Upper lobe of left lung (tissue), 4 donors: ENCODE results near the gene NF1.

Experiments
- CTCF ChIP-seq, 6 experiments: fragments of 450-650 bp in 4 of 6; fragments of 200-600 bp in 2 of 6; sonication (generic) in 2 of 6; IDR thresholded peaks; one replicate each; pipeline ENCODE4 v1.5.1; 2016 to 2019; ENCODE audit warnings: antibody characterized with exemption in 6 of 6
- EP300 ChIP-seq, 4 donors: sonication (generic); formaldehyde crosslinking; IDR thresholded peaks; one replicate each; pipeline ENCODE4 v1.5.1; 2017; ENCODE audit warnings: antibody characterized with exemption in 4 of 4, control low read depth in 2 of 4
- POLR2A ChIP-seq, 4 donors: fragments of 450-650 bp; IDR thresholded peaks; one replicate each; pipeline ENCODE4 v1.5.1; 2016 to 2017; ENCODE audit warnings: antibody characterized with exemption in 4 of 4, mild to moderate bottlenecking in 2 of 4

DNA sequence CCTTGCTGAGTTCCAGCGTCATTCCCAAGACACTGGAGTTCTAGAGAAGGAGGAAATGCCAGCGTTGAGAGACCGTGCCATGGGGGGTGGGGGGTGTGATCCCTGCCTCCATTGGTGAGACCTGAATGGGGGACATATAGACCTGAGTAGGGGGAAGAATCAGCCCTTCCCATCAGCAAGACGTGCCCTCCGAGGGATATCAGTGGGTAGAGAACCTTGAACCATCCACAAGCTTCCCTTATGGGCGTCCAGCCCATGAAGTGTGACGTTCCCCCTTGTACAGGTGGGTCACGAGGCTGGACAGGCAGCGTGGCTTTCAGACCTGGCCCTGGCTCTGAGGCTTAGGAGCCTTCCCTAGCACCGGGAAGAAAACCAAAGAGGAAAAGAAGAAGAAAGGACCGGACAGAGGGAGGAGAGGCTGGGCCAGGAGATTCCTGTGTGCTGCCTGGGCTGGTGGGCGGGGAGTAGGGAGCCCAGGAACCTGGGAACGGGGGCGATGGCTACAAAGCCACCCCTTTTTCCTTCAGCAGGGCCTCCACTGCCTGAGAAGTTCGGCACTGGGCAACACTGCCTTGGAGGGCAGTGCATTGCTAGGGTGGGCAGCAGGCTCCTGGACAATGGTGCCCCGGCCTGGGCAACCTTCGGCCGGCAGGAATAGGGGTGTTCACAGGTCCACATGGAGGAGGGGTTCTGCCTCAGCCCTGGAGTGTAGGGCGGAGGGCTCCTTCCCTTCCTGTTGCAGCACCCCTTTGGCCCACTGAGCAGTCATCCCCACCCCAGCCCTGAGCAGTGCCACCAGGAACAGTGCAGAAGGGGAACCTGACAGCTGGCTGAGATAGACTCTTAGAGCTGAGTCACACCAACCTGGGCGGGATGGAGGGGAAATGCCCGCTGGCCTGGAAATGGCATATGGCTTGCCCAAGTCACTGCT is 303.9 kb downstream of the NF1 start:
- TF ChIP-seq CTCF (IDR thresholded peaks at IDR 0.05), result no peak
- TF ChIP-seq EP300 (IDR thresholded peaks at IDR 0.05), result no peak
- TF ChIP-seq POLR2A (IDR thresholded peaks at IDR 0.05), result no peak
